HepG2 (cell line): ENCODE results near the gene CAMTA1. TPM values are rescaled to one million over a fixed set of nuclear protein-coding genes. Genes with fewer than 3 reads are reported as not detected.
A peak's percentile ranks its signal among the peaks of the same experiment; 100 is the strongest.

Experiments used
- ATAC-seq: fragments of 200-7000 bp; cut with Tn5 transposase; 3 replicates; pipeline ENCODE4 v1.9.1; 2020; ENCODE audit warnings: mild to moderate bottlenecking, moderate library complexity
- BruUV-seq: library from RNA; stranded (reverse); fragments of 400-500 nt; replicated peaks from 2 replicates; lab custom pipeline; 2021; lab: Mats Ljungman, UMichigan
- CTCF ChIA-PET: fragments of 300-600 bp; formaldehyde crosslinking; extraction: SDS; loops from one replicate; lab custom pipeline; 2021; ENCODE audit warnings: low total read pairs, inconsistent platforms, low intra/inter-chr PET ratio; lab: Yijun Ruan, JAX
- POLR2A ChIA-PET: fragments of 350-600 bp; sonication (Branson Sonifier 250); formaldehyde crosslinking; loops from one replicate; lab custom pipeline; 2020; ENCODE audit warnings: antibody characterized with exemption, inconsistent platforms; lab: Yijun Ruan, JAX
- DNase-seq: peaks from one replicate; pipeline ENCODE4 v3.0.0-alpha.2; 2015; ENCODE audit warnings: low spot score
- FAIRE-seq: peaks from 3 replicates; lab custom pipeline; 2011; peaks lifted over from hg19 to GRCh38; lab: Jason Lieb, UNC
- H2AFZ ChIP-seq: one replicate; pipeline ENCODE4 v1.6.1; 2011; ENCODE audit warnings: low read length, inconsistent platforms
- H3K27ac ChIP-seq: fragments of 300-600 bp; 3 replicates; pipeline ENCODE4 v1.8.0; 2011; ENCODE audit warnings: mixed run types, mild to moderate bottlenecking, mixed read lengths, low read length, inconsistent platforms; ENCODE audit not compliant: insufficient read depth; ENCODE audit errors: extremely low read length
- H3K27me3 ChIP-seq, 2 experiments: fragments of 200-600 bp in 1 of 2; 2 replicates in 1 of 2; 3 replicates in 1 of 2; pipeline versions ENCODE4 v1.6.0 to v1.8.0; 2011; ENCODE audit warnings: low read length in 2 of 2, mild to moderate bottlenecking in 2 of 2, moderate library complexity in 2 of 2, inconsistent platforms in 1 of 2; ENCODE audit not compliant: insufficient read depth in 2 of 2, control insufficient read depth in 1 of 2
- H3K36me3 ChIP-seq, 2 experiments: fragments of 200-600 bp in 1 of 2; replicated peaks in 1 of 2; 2 replicates in 1 of 2; 3 replicates in 1 of 2; pipeline versions ENCODE4 v1.5.1 to v1.8.0; 2011; ENCODE audit warnings: low read length in 2 of 2, inconsistent platforms in 1 of 2; ENCODE audit not compliant: insufficient read depth in 2 of 2, control insufficient read depth in 1 of 2
- H3K4me1 ChIP-seq: 2 replicates; pipeline ENCODE4 v1.5.1; 2012; ENCODE audit warnings: low read length, inconsistent platforms; ENCODE audit not compliant: insufficient read depth
- H3K4me2 ChIP-seq: 2 replicates; pipeline ENCODE4 v1.6.0; 2011; ENCODE audit warnings: low read depth, low read length, inconsistent platforms
- H3K4me3 ChIP-seq, 3 experiments: fragments of 200-600 bp in 1 of 3; sonication (generic), shearing (Covaris generic) in 1 of 3; replicated peaks in 1 of 3; 2 replicates each; pipeline ENCODE4 v1.5.1; 2011 to 2016; ENCODE audit warnings: low read length in 3 of 3, inconsistent platforms in 2 of 3, low read depth in 2 of 3, mild to moderate bottlenecking in 2 of 3, control low read depth in 1 of 3, mixed read lengths in 1 of 3; ENCODE audit not compliant: insufficient read depth in 1 of 3
- H3K79me2 ChIP-seq: one replicate; pipeline ENCODE4 v1.6.1; 2011; ENCODE audit warnings: low read length, inconsistent platforms; ENCODE audit not compliant: insufficient read depth
- H3K9ac ChIP-seq: 2 replicates; pipeline ENCODE4 v1.6.0; 2011; ENCODE audit warnings: mild to moderate bottlenecking, low read depth, low read length, inconsistent platforms; ENCODE audit not compliant: insufficient read depth
- H3K9me3 ChIP-seq: 2 replicates; pipeline ENCODE4 v1.5.1; 2012; ENCODE audit warnings: mild to moderate bottlenecking, low read length
- H4K20me1 ChIP-seq: 2 replicates; pipeline ENCODE4 v1.6.0; 2011; ENCODE audit warnings: inconsistent platforms, mild to moderate bottlenecking, low read length, moderate library complexity; ENCODE audit not compliant: insufficient read depth
- CERS6 ChIP-seq: sonication (generic); formaldehyde crosslinking; IDR thresholded peaks from 2 replicates; pipeline ENCODE4 v1.5.0; 2020; ENCODE audit warnings: missing genetic modification reagents
- CHD4 ChIP-seq: fragments of 200-600 bp; sonication (generic); IDR thresholded peaks from 2 replicates; pipeline ENCODE4 v1.7.0; 2017; ENCODE audit warnings: mild to moderate bottlenecking, low read length, borderline replicate concordance
- DPF2 ChIP-seq: sonication (generic); formaldehyde crosslinking; IDR thresholded peaks from 2 replicates; pipeline ENCODE4 v1.4.0; 2020; ENCODE audit warnings: mild to moderate bottlenecking, low read depth, missing genetic modification reagents, borderline replicate concordance
- FOXO1 ChIP-seq: sonication (generic); formaldehyde crosslinking; IDR thresholded peaks from 2 replicates; pipeline ENCODE4 v1.4.0; 2020; ENCODE audit warnings: missing genetic modification reagents
- HNF4G ChIP-seq, 2 experiments: sonication (generic) in 1 of 2; formaldehyde crosslinking in 1 of 2; IDR thresholded peaks; 2 replicates each; pipeline versions ENCODE4 v1.4.0 to v1.6.1; 2011 to 2020; ENCODE audit warnings: borderline replicate concordance in 2 of 2, low read depth in 2 of 2, mild to moderate bottlenecking in 2 of 2, low read length in 1 of 2, missing genetic modification reagents in 1 of 2, moderate library complexity in 1 of 2
- HNRNPH1 ChIP-seq: fragments of 200-400 bp; formaldehyde crosslinking; optimal IDR thresholded peaks from 2 replicates; pipeline ENCODE3; 2017; ENCODE audit warnings: mild to moderate bottlenecking, low read depth, low read length
- KLF15 ChIP-seq: sonication (generic); formaldehyde crosslinking; IDR thresholded peaks from 2 replicates; pipeline ENCODE4 v1.8.1; 2023; ENCODE audit warnings: borderline replicate concordance, mild to moderate bottlenecking, inconsistent platforms, missing genetic modification reagents, mixed read lengths
- MNT ChIP-seq: fragments of 450-650 bp; IDR thresholded peaks from 2 replicates; pipeline ENCODE4 v1.6.1; 2016
- NFE2L1 ChIP-seq: sonication (generic); formaldehyde crosslinking; IDR thresholded peaks from 2 replicates; pipeline ENCODE4 v1.4.0; 2020; ENCODE audit warnings: missing genetic modification reagents, mild to moderate bottlenecking, borderline replicate concordance
- PPARG ChIP-seq: conservative IDR thresholded peaks from 2 replicates; pipeline ENCODE4 v1.6.1; 2016; ENCODE audit warnings: missing biosample characterization, missing genetic modification reagents
- RBM39 ChIP-seq: fragments of 200-400 bp; formaldehyde crosslinking; IDR thresholded peaks from one replicate; pipeline ENCODE4 v1.6.1; 2018; ENCODE audit warnings: antibody characterized with exemption, mild to moderate bottlenecking, low read depth, low read length; ENCODE audit not compliant: poor library complexity, severe bottlenecking
- ZNF263 ChIP-seq: sonication (generic); formaldehyde crosslinking; IDR thresholded peaks from 2 replicates; pipeline ENCODE4 v1.4.0; 2020; ENCODE audit warnings: missing genetic modification reagents
- ZNF547 ChIP-seq: sonication (generic); formaldehyde crosslinking; IDR thresholded peaks from 2 replicates; pipeline ENCODE4 v1.5.1; 2020; ENCODE audit warnings: mild to moderate bottlenecking, missing genetic modification reagents
- ZNF580 ChIP-seq: IDR thresholded peaks from 2 replicates; pipeline ENCODE4 v1.6.1; 2016; ENCODE audit warnings: low read depth, borderline replicate concordance
- ZNF709 ChIP-seq: sonication (generic); formaldehyde crosslinking; IDR thresholded peaks from 2 replicates; pipeline ENCODE4 v1.5.0; 2020; ENCODE audit warnings: mild to moderate bottlenecking, missing genetic modification reagents
- WGBS: methylation state at CpG from one replicate; pipeline ENCODE4 v1.1.6; 2017; ENCODE audit warnings: low lambda C conversion rate; 5-methylcytosine and 5-hydroxymethylcytosine counted together
- in situ Hi-C: cut with HindIII; loops from 2 replicates; pipeline ENCODE4 v1.10.0; 2017; ENCODE audit warnings: low pct_unique_long_range_greater_than_20kb; ENCODE audit not compliant: extremely low pct_ligation_motif_present
- intact Hi-C: fragments of 100-400 bp; cut with micrococcal nuclease; formaldehyde crosslinking; loops from one replicate; pipeline ENCODE4 v1.10.0; 2022; ENCODE audit not compliant: unreplicated experiment
- polyA plus RNA-seq, 8 experiments: library from polyadenylated mRNA; depleted of rRNA in 3 of 8; stranded (reverse) in 7 of 8; unstranded in 1 of 8; fragments of >200 nt; fragmentation: Illumina TruSeq in 4 of 8; extraction: Trizol in 4 of 8; gene quantifications; 2 replicates each; pipeline versions ENCODE4 v1.2.1 to v1.2.3, GENCODE V29; 2011 to 2016; ENCODE audit warnings: low read depth in 4 of 8, missing spikeins in 1 of 8, mixed read lengths in 1 of 8; ENCODE audit not compliant: insufficient read depth in 1 of 8
- total RNA-seq, 5 experiments: library from RNA; depleted of rRNA; stranded (reverse); fragments of >200 nt; fragmentation: Illumina TruSeq; extraction: Trizol; gene quantifications; 2 replicates each; pipeline ENCODE4 v1.2.3, GENCODE V29; 2016; ENCODE audit warnings: low read depth in 1 of 5

Gene CAMTA1
- total and polyA plus RNA-seq, 2 of the 13 experiments (the other 11 are each of a cell fraction or from before 2014, with no cell fraction given) = 25.0 to 36.4 TPM

- intact Hi-C loops = no loop called here
- H3K9ac ChIP-seq = no peak overlapping the region
- no peaks in the 10 kb centered on the region for H3K4me1 ChIP-seq
- no peaks in the 10 kb centered on the region for H3K9me3 ChIP-seq
- DNase-seq = no peak
- CTCF ChIA-PET = no interaction called here
- H3K36me3 ChIP-seq = no peaks in the 10 kb centered on the region
- no peak overlapping the region for H2AFZ ChIP-seq
- FAIRE-seq = no peak
- ATAC-seq = no peak
- POLR2A ChIA-PET = no interaction called here
- no peaks in the 10 kb centered on the region for H3K79me2 ChIP-seq
- no peak overlapping the region for H3K27ac ChIP-seq
- in situ Hi-C loops = no loop called here
- no peaks in the 10 kb centered on the region for H4K20me1 ChIP-seq
- H3K27me3 ChIP-seq = peaks cover 11 to 45% of the 10 kb centered on the region in 2 experiments; a peak in 4 of 5 replicates
- BruUV-seq = no TSS peak
- no peak overlapping the region for H3K4me2 ChIP-seq
- H3K4me3 ChIP-seq = no peak overlapping the region
- 24% methylated on average over 8 of the region's 8 CpGs for WGBS
- TF ChIP-seq ZNF709 (CRISPR knock-in tag) (no peak), MNT (peak; percentile 44; the same call in 1 of the 2 replicates)
- TF ChIP-seq, all 625 proteins: peak for 1
Measured at GRCh38 chr1:6967431-6968111, 182.3 kb downstream of the CAMTA1 start.

- no peaks in the 10 kb centered on the region for H3K4me1 ChIP-seq
- no TSS peak for BruUV-seq
- no peaks in the 10 kb centered on the region for H3K79me2 ChIP-seq
- no peak overlapping the region for H3K4me2 ChIP-seq
- ATAC-seq (no peak), DNase-seq (no peak), FAIRE-seq (no peak)
- H3K27me3 ChIP-seq = peaks cover 12 to 55% of the 10 kb centered on the region in 2 experiments; a peak in 4 of 5 replicates
- ChIA-PET POLR2A (no interaction called here), CTCF (no interaction called here)
- no peak overlapping the region for H2AFZ ChIP-seq
- H3K36me3 ChIP-seq = no peaks in the 10 kb centered on the region
- H4K20me1 ChIP-seq = no peaks in the 10 kb centered on the region
- H3K27ac ChIP-seq = no peak overlapping the region
- no peaks in the 10 kb centered on the region for H3K9me3 ChIP-seq
- intact Hi-C loops = no loop called here
- no peak overlapping the region for H3K9ac ChIP-seq
- 32% methylated on average over 7 of the region's 13 CpGs for WGBS
- no peak overlapping the region for H3K4me3 ChIP-seq
- in situ Hi-C loops = no loop called here
- TF ChIP-seq KLF15 (CRISPR knock-in tag) (no peak), RBM39 (no peak), ZNF580 (CRISPR knock-in tag) (no peak), ZNF263 (CRISPR knock-in tag) (no peak), HNF4G (IDR thresholded peaks at IDR 0.05; ENCODE audit: borderline replicate concordance, low read depth, low read length) (no peak), HNF4G (CRISPR knock-in tag; IDR thresholded peaks at IDR 0.05; ENCODE audit: borderline replicate concordance, low read depth) (no peak), NFE2L1 (CRISPR knock-in tag) (no peak), FOXO1 (CRISPR knock-in tag) (no peak), HNRNPH1 (no peak), ZNF547 (no peak), CHD4 (no peak), PPARG (no peak), DPF2 (CRISPR knock-in tag) (no peak), CERS6 (CRISPR knock-in tag) (no peak)
Measured at GRCh38 chr1:6969106-6969505, 183.9 kb downstream of the CAMTA1 start.
